K562 (cell line): Measurements from ENCODE around the gene SH3BP5L. TPM values are rescaled to one million over a fixed set of nuclear protein-coding genes. Genes with fewer than 3 reads are reported as not detected.

Source experiments
- BCLAF1 ChIP-seq, 2 experiments: fragments of 450-650 bp in 1 of 2; IDR thresholded peaks; 2 replicates each; pipeline ENCODE4 v1.6.1; 2011 to 2017; ENCODE audit warnings: low read depth in 2 of 2, antibody characterized with exemption in 1 of 2, borderline replicate concordance in 1 of 2, low read length in 1 of 2, mild to moderate bottlenecking in 1 of 2, mixed read lengths in 1 of 2; ENCODE audit not compliant: control insufficient read depth in 1 of 2
- CBFB ChIP-seq: sonication (generic); formaldehyde crosslinking; IDR thresholded peaks from 2 replicates; pipeline ENCODE4 v1.4.0; 2020; ENCODE audit warnings: mild to moderate bottlenecking, missing genetic modification reagents
- CBX8 ChIP-seq: fragments of 200-600 bp; sonication (generic); IDR thresholded peaks from 2 replicates; pipeline ENCODE4 v1.6.1; 2012; ENCODE audit warnings: borderline replicate concordance, mixed run types, low read depth, mild to moderate bottlenecking, moderate library complexity, mixed read lengths, low read length, control low read depth, inconsistent platforms; ENCODE audit not compliant: poor library complexity, severe bottlenecking; ENCODE audit errors: extremely low read depth
- CTBP1 ChIP-seq: fragments of 450-650 bp; IDR thresholded peaks from 2 replicates; pipeline ENCODE4 v1.6.1; 2016; ENCODE audit warnings: borderline replicate concordance
- E2F5 ChIP-seq: sonication (generic); formaldehyde crosslinking; IDR thresholded peaks from 2 replicates; pipeline ENCODE4 v1.8.0; 2022; ENCODE audit warnings: mild to moderate bottlenecking, missing genetic modification reagents
- EZH2 ChIP-seq: IDR thresholded peaks from 2 replicates; pipeline ENCODE4 v1.6.1; 2012; ENCODE audit warnings: low read depth, mild to moderate bottlenecking, inconsistent platforms, low read length, borderline replicate concordance
- FIP1L1 ChIP-seq: fragments of 200-400 bp; formaldehyde crosslinking; IDR thresholded peaks from 2 replicates; pipeline ENCODE4 v1.6.1; 2018; ENCODE audit warnings: mild to moderate bottlenecking, low read depth, low read length; ENCODE audit not compliant: poor library complexity, severe bottlenecking
- HLTF ChIP-seq: fragments of 450-650 bp; IDR thresholded peaks from 2 replicates; pipeline ENCODE4 v1.6.1; 2016
- MAFK ChIP-seq: IDR thresholded peaks from 2 replicates; pipeline ENCODE4 v1.6.1; 2011; ENCODE audit warnings: low read length, improper control_type of control experiment
- NEUROD1 ChIP-seq: fragments of 150-350 bp; IDR thresholded peaks from 2 replicates; pipeline ENCODE4 v1.6.1; 2014; ENCODE audit warnings: borderline replicate concordance, low read length, low read depth; ENCODE audit not compliant: partially characterized antibody
- NONO ChIP-seq, 2 experiments: fragments of 200-400 bp in 1 of 2; fragments of 450-650 bp in 1 of 2; formaldehyde crosslinking in 1 of 2; IDR thresholded peaks; 2 replicates each; pipeline ENCODE4 v1.6.1; 2017; ENCODE audit warnings: low read depth in 2 of 2, mild to moderate bottlenecking in 2 of 2, moderate library complexity in 2 of 2, low read length in 1 of 2
- PHB2 ChIP-seq: fragments of 450-650 bp; IDR thresholded peaks from 2 replicates; pipeline ENCODE4 v1.6.1; 2017; ENCODE audit warnings: low read depth
- PHF8 ChIP-seq: fragments of 200-600 bp; sonication (generic); IDR thresholded peaks from 2 replicates; pipeline ENCODE4 v1.6.1; 2012; ENCODE audit warnings: mixed run types, mild to moderate bottlenecking, inconsistent platforms, low read length, moderate library complexity, borderline replicate concordance
- SIX5 ChIP-seq, 2 experiments: IDR thresholded peaks; 2 replicates each; pipeline ENCODE4 v1.6.1; 2011; ENCODE audit warnings: low read length in 2 of 2, borderline replicate concordance in 1 of 2, low read depth in 1 of 2, mild to moderate bottlenecking in 1 of 2, moderate library complexity in 1 of 2; ENCODE audit not compliant: insufficient read depth in 1 of 2
- TAL1 ChIP-seq: fragments of 450-650 bp; IDR thresholded peaks from 2 replicates; pipeline ENCODE4 v1.6.1; 2016; ENCODE audit warnings: mild to moderate bottlenecking
- ZBTB2 ChIP-seq: fragments of 450-650 bp; IDR thresholded peaks from 2 replicates; pipeline ENCODE4 v1.6.1; 2016; ENCODE audit warnings: antibody characterized with exemption
- ZBTB8A ChIP-seq: fragments of 450-650 bp; IDR thresholded peaks from 2 replicates; pipeline ENCODE4 v1.6.1; 2018; ENCODE audit warnings: mild to moderate bottlenecking, moderate library complexity; ENCODE audit not compliant: partially characterized antibody
- ZFP36 ChIP-seq: fragments of 150-350 bp; IDR thresholded peaks from 2 replicates; pipeline ENCODE4 v1.6.1; 2018; ENCODE audit warnings: low read length, low read depth; ENCODE audit not compliant: partially characterized antibody
- ZNF121 ChIP-seq: sonication (generic); formaldehyde crosslinking; conservative IDR thresholded peaks from 2 replicates; pipeline ENCODE4 v1.8.0; 2022; ENCODE audit warnings: missing genetic modification reagents
- ZNF134 ChIP-seq: fragments of 250-450 bp; sonication (Bioruptor Pico); conservative IDR thresholded peaks from 2 replicates; pipeline ENCODE4 v1.4.0; 2020
- ZNF140 ChIP-seq: fragments of 250-450 bp; sonication (Bioruptor Pico); IDR thresholded peaks from 2 replicates; pipeline ENCODE4 v1.8.0; 2021; ENCODE audit warnings: moderate library complexity, mild to moderate bottlenecking, inconsistent platforms
- ZNF146 ChIP-seq: IDR thresholded peaks from one replicate; pipeline ENCODE4 v1.6.1; 2018; ENCODE audit warnings: missing compliant biosample characterization; ENCODE audit not compliant: unreplicated experiment
- ZNF347 ChIP-seq: fragments of 450-650 bp; formaldehyde crosslinking; IDR thresholded peaks from 2 replicates; pipeline ENCODE4 v1.4.0; 2020; ENCODE audit warnings: low read depth, mild to moderate bottlenecking, moderate library complexity
- ZNF785 ChIP-seq: fragments of 250-450 bp; sonication (Bioruptor Pico); IDR thresholded peaks from 2 replicates; pipeline ENCODE4 v1.4.0; 2020; ENCODE audit warnings: mild to moderate bottlenecking
- polyA plus RNA-seq, 8 experiments: library from polyadenylated mRNA; depleted of rRNA in 4 of 8; stranded (reverse) in 5 of 8; unstranded in 3 of 8; fragments of >200 nt; fragmentation: Nextera tagmentation in 2 of 8; fragmentation: Illumina TruSeq in 1 of 8; extraction: Ambion mirVana in 2 of 8; extraction: Trizol in 1 of 8; gene quantifications; 2 replicates each; pipeline versions ENCODE4 v1.2.1 to v1.2.3, GENCODE V29; 2011 to 2014; ENCODE audit warnings: inconsistent platforms in 1 of 8, missing spikeins in 1 of 8
- total RNA-seq, 7 experiments: library from RNA; depleted of rRNA in 6 of 7; stranded (reverse); fragments of >200 nt in 6 of 7; fragmentation: Illumina TruSeq in 2 of 7; extraction: Trizol in 2 of 7; gene quantifications; 2 replicates each; pipeline versions ENCODE4 v1.2.1 to v1.2.3, GENCODE V29; 2011 to 2021; ENCODE audit warnings: low replicate concordance in 1 of 7

Gene SH3BP5L
- total and polyA plus RNA-seq, 9 of the 15 experiments (the other 6 are each of a cell fraction or from before 2014, with no cell fraction given), result 1.9 to 26.5 (median 15.8) TPM

DNA sequence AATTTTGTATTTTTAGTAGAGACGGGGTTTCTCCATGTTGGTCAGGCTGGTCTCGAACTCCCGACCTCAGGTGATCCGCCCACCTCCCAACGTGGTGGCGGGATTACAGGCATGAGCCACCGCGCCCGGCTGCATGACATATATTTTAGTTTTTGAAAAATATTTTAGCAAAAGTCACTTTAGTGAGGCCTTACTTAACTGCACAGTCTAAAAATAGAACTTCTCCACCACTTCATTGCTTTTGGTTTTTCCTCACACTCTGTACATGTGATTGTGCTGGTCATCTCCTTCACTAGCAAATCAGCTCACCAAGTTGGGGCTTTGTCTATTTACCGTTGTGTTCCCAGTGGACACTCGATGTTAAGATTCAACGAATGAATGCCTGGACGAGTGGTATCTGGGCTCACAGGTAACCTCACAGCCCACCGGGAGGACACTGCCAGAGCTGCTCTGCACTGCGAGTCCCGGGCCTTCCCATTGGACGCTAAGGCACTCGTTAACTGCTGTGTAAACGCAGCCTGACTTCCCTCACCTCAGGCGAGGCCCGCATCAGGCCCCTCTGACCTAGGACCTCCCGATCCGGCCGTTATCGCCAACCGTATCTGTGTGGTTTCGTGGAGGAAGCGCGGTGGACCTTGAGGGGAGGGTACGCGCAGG is 47.2 kb upstream of the SH3BP5L start (continued):
- TF ChIP-seq BCLAF1 (IDR thresholded peaks at IDR 0.05; ENCODE audit: borderline replicate concordance in 1 of 2, control insufficient read depth in 1 of 2, low read depth in 2 of 2, low read length in 1 of 2), result no peak
- TF ChIP-seq TAL1, result no peak
- TF ChIP-seq NONO (IDR thresholded peaks at IDR 0.05; ENCODE audit: low read depth in 2 of 2, low read length in 1 of 2), result no peak
- TF ChIP-seq ZFP36, result peak; percentile 30
- no peak for TF ChIP-seq ZNF146 (CRISPR knock-in tag)
- TF ChIP-seq FIP1L1, result no peak
- TF ChIP-seq ZBTB8A, result no peak
- TF ChIP-seq ZNF785 (CRISPR knock-in tag), result no peak
- no peak for TF ChIP-seq ZNF140 (CRISPR knock-in tag)
- no peak for TF ChIP-seq MAFK
- TF ChIP-seq PHF8, result no peak
- TF ChIP-seq EZH2, result no peak
- TF ChIP-seq CTBP1, result no peak
- TF ChIP-seq E2F5 (CRISPR knock-in tag), result no peak; the same call in 1 of the 2 replicates
- no peak for TF ChIP-seq ZNF121 (CRISPR knock-in tag)
- 0 out of 2 replicates have a peak, but pooled peaks have one; percentile 15 for TF ChIP-seq ZBTB2
- peak; percentile 82; the same call in 1 of the 2 replicates for TF ChIP-seq CBFB (CRISPR knock-in tag)
- no peak for TF ChIP-seq ZNF134 (CRISPR knock-in tag)
- no peak for TF ChIP-seq PHB2
- TF ChIP-seq CBX8, result no peak
- TF ChIP-seq HLTF, result no peak
- no peak for TF ChIP-seq ZNF347 (CRISPR knock-in tag)
- no peak for TF ChIP-seq NEUROD1
- TF ChIP-seq SIX5 (IDR thresholded peaks at IDR 0.05; ENCODE audit: borderline replicate concordance in 1 of 2, insufficient read depth in 1 of 2, low read depth in 1 of 2, low read length in 2 of 2), result no peak
